HG03139 (cell line): ENCODE results near the gene TECPR2.

Experiments
- ATAC-seq: cut with Tn5 transposase; IDR thresholded peaks from one replicate; pipeline ENCODE4 v1.9.1; 2021; ENCODE audit not compliant: unreplicated experiment

The TECPR2 gene

GRCh38 chr14:102495491-102496330, 133.0 kb downstream of the TECPR2 start:
- ATAC-seq = no peak

GRCh38 chr14:102496331-102496691, 133.6 kb downstream of the TECPR2 start:
- ATAC-seq = no peak

GRCh38 chr14:102496958-102497744, 134.4 kb downstream of the TECPR2 start:
- ATAC-seq = no peak

- ATAC-seq = no peak
These were observed 135.4 kb downstream of the TECPR2 start for GRCh38 chr14:102497998-102498677.

GRCh38 chr14:102498678-102499265, 136.0 kb downstream of the TECPR2 start:
- no peak for ATAC-seq

GRCh38 chr14:102499401-102500157, 136.8 kb downstream of the TECPR2 start:
- no peak for ATAC-seq

GRCh38 chr14:102500158-102500662, 137.5 kb downstream of the TECPR2 start:
- ATAC-seq = no peak

- no peak for ATAC-seq
These were observed 138.0 kb downstream of the TECPR2 start for GRCh38 chr14:102500713-102501112.

GRCh38 chr14:102501751-102502315, 139.1 kb downstream of the TECPR2 start:
- ATAC-seq = no peak

GRCh38 chr14:102502571-102502970, 139.8 kb downstream of the TECPR2 start:
- ATAC-seq = no peak

GRCh38 chr14:102503641-102504327, 141.0 kb downstream of the TECPR2 start:
- ATAC-seq = no peak

GRCh38 chr14:102504328-102504999, 141.7 kb downstream of the TECPR2 start:
- ATAC-seq = no peak

- ATAC-seq = no peak
These were observed 142.4 kb downstream of the TECPR2 start for GRCh38 chr14:102505000-102505619.

GRCh38 chr14:102505775-102506625, 143.3 kb downstream of the TECPR2 start:
- no peak for ATAC-seq

- ATAC-seq = no peak
These were observed 143.8 kb downstream of the TECPR2 start for GRCh38 chr14:102506626-102506925.

- ATAC-seq = no peak
These were observed 144.5 kb downstream of the TECPR2 start for GRCh38 chr14:102507081-102507856.

- ATAC-seq = no peak
These were observed 145.1 kb downstream of the TECPR2 start for GRCh38 chr14:102507857-102508312.
